Stimulated activated CD8-positive, alpha-beta memory T cell treated with anti-CD3 and anti-CD28 coated beads, Interleukin-15, amount 100 ng/mL, for 4 hours (primary cell): ENCODE data around the gene SDK2.
A peak's percentile ranks its signal among the peaks of the same experiment; 100 is the strongest.

Experiments
- DNase-seq, 2 donors: peaks; one replicate each; pipeline ENCODE4 v3.0.0-alpha.2; 2020; ENCODE audit warnings: low read depth in 2 of 2

The SDK2 gene

GRCh38 chr17:73394512-73395450, 249.5 kb downstream of the SDK2 start:
- no peak for DNase-seq

- no peak for DNase-seq
These were observed 250.3 kb downstream of the SDK2 start for GRCh38 chr17:73393962-73394361.

- DNase-seq: no peak
These were observed 250.9 kb downstream of the SDK2 start for GRCh38 chr17:73393381-73393780.

GRCh38 chr17:73391331-73392265, 252.6 kb downstream of the SDK2 start:
- no peak for DNase-seq

- DNase-seq: no peak
These were observed 253.4 kb downstream of the SDK2 start for GRCh38 chr17:73390851-73391250.

GRCh38 chr17:73390221-73390620, 254.0 kb downstream of the SDK2 start:
- DNase-seq: no peak

GRCh38 chr17:73389411-73389810, 254.8 kb downstream of the SDK2 start:
- no peak for DNase-seq

GRCh38 chr17:73388578-73388905, 255.7 kb downstream of the SDK2 start:
- DNase-seq: no peak

GRCh38 chr17:73387746-73388577, 256.3 kb downstream of the SDK2 start:
- DNase-seq: no peak

GRCh38 chr17:73386561-73386960, 257.7 kb downstream of the SDK2 start:
- DNase-seq: no peak

GRCh38 chr17:73384926-73385325, 259.3 kb downstream of the SDK2 start:
- DNase-seq: no peak

- no peak for DNase-seq
These were observed 263.7 kb downstream of the SDK2 start for GRCh38 chr17:73380439-73381106.

GRCh38 chr17:73379826-73380225, 264.4 kb downstream of the SDK2 start:
- DNase-seq: no peak

- DNase-seq: no peak
These were observed 265.2 kb downstream of the SDK2 start for GRCh38 chr17:73378974-73379470.

- DNase-seq: no peak
These were observed 267.6 kb downstream of the SDK2 start for GRCh38 chr17:73376636-73377035.

- no peak for DNase-seq
These were observed 268.1 kb downstream of the SDK2 start for GRCh38 chr17:73376152-73376551.

GRCh38 chr17:73371836-73372235, 272.4 kb downstream of the SDK2 start:
- no peak for DNase-seq

- no peak for DNase-seq
These were observed 273.0 kb downstream of the SDK2 start for GRCh38 chr17:73371285-73371684.

- peak; percentile 37 to 38 for DNase-seq
These were observed 274.3 kb downstream of the SDK2 start for GRCh38 chr17:73369817-73370490.

GRCh38 chr17:73369111-73369521, 275.1 kb downstream of the SDK2 start:
- no peak for DNase-seq
